SK-N-SH treated with all-trans-retinoic acid at 6 μM for 48 hours (cell line): ENCODE results near the gene PCBP3.

Experiments used
- ATAC-seq: fragments of 200-7000 bp; cut with Tn5 transposase; 3 replicates; pipeline ENCODE4 v1.9.1; 2020; ENCODE audit warnings: mild to moderate bottlenecking, moderate library complexity
- ARNTL ChIP-seq: fragments of 450-650 bp; formaldehyde crosslinking; IDR thresholded peaks from 2 replicates; pipeline ENCODE4 v1.5.0; 2020; ENCODE audit warnings: low read depth, mild to moderate bottlenecking, moderate library complexity, borderline replicate concordance
- BACH2 ChIP-seq: fragments of 250-450 bp; sonication (Bioruptor Pico); IDR thresholded peaks from 2 replicates; pipeline ENCODE4 v1.9.0; 2021; ENCODE audit warnings: mild to moderate bottlenecking, borderline replicate concordance
- CREB5 ChIP-seq: fragments of 250-450 bp; sonication (Bioruptor Pico); IDR thresholded peaks from 2 replicates; pipeline ENCODE4 v1.5.1; 2020; ENCODE audit warnings: low read depth, mild to moderate bottlenecking, moderate library complexity
- CSDC2 ChIP-seq: fragments of 250-450 bp; sonication (Bioruptor Pico); IDR thresholded peaks from 2 replicates; pipeline ENCODE4 v1.5.0; 2020; ENCODE audit warnings: mild to moderate bottlenecking, moderate library complexity
- CSRNP3 ChIP-seq: fragments of 250-450 bp; sonication (Bioruptor Pico); IDR thresholded peaks from 2 replicates; pipeline ENCODE4 v1.5.1; 2021; ENCODE audit warnings: mild to moderate bottlenecking, moderate library complexity
- GLIS3 ChIP-seq: fragments of 250-450 bp; sonication (Bioruptor Pico); IDR thresholded peaks from 2 replicates; pipeline ENCODE4 v1.5.0; 2020; ENCODE audit warnings: mild to moderate bottlenecking, moderate library complexity
- ISL1 ChIP-seq: fragments of 250-450 bp; sonication (Bioruptor Pico); IDR thresholded peaks from 2 replicates; pipeline ENCODE4 v2.1.2; 2022; ENCODE audit warnings: mild to moderate bottlenecking, moderate library complexity
- OSR1 ChIP-seq: fragments of 250-450 bp; sonication (Bioruptor Pico); IDR thresholded peaks from 2 replicates; pipeline ENCODE4 v1.8.0; 2022; ENCODE audit warnings: moderate library complexity, mild to moderate bottlenecking, inconsistent platforms
- PATZ1 ChIP-seq: fragments of 250-450 bp; sonication (Bioruptor Pico); IDR thresholded peaks from 2 replicates; pipeline ENCODE4 v1.8.0; 2020; ENCODE audit warnings: mild to moderate bottlenecking, moderate library complexity, borderline replicate concordance
- PPARA ChIP-seq: fragments of 250-450 bp; sonication (Bioruptor Pico); IDR thresholded peaks from 2 replicates; pipeline ENCODE4 v1.5.0; 2020; ENCODE audit warnings: mild to moderate bottlenecking, borderline replicate concordance
- RARB ChIP-seq: fragments of 250-450 bp; sonication (Bioruptor Pico); IDR thresholded peaks from 2 replicates; pipeline ENCODE4 v1.8.0; 2021; ENCODE audit warnings: mild to moderate bottlenecking, moderate library complexity
- SNAI2 ChIP-seq: fragments of 250-450 bp; sonication (Bioruptor Pico); IDR thresholded peaks from 2 replicates; pipeline ENCODE4 v1.5.0; 2020; ENCODE audit warnings: mild to moderate bottlenecking, moderate library complexity
- TCF4 ChIP-seq: fragments of 250-450 bp; sonication (Bioruptor Pico); IDR thresholded peaks from 2 replicates; pipeline ENCODE4 v1.8.0; 2021; ENCODE audit warnings: mild to moderate bottlenecking, moderate library complexity, borderline replicate concordance
- TOX ChIP-seq: fragments of 250-450 bp; sonication (Bioruptor Pico); IDR thresholded peaks from 2 replicates; pipeline ENCODE4 v1.8.0; 2021; ENCODE audit warnings: mild to moderate bottlenecking, moderate library complexity, borderline replicate concordance
- TSHZ2 ChIP-seq: fragments of 250-450 bp; sonication (Bioruptor Pico); IDR thresholded peaks from 2 replicates; pipeline ENCODE4 v1.5.0; 2020; ENCODE audit warnings: mild to moderate bottlenecking, moderate library complexity
- ZFP3 ChIP-seq: fragments of 250-450 bp; sonication (Bioruptor Pico); IDR thresholded peaks from 2 replicates; pipeline ENCODE4 v1.5.0; 2020; ENCODE audit warnings: mild to moderate bottlenecking, moderate library complexity
- ZNF70 ChIP-seq: fragments of 450-650 bp; formaldehyde crosslinking; IDR thresholded peaks from 2 replicates; pipeline ENCODE4 v1.5.0; 2020; ENCODE audit warnings: mild to moderate bottlenecking, moderate library complexity
- ZNF8 ChIP-seq: fragments of 450-650 bp; formaldehyde crosslinking; IDR thresholded peaks from 2 replicates; pipeline ENCODE4 v1.5.0; 2020; ENCODE audit warnings: mild to moderate bottlenecking, moderate library complexity

The PCBP3 gene

GRCh38 chr21:45699251-45699942 lies 55.9 kb downstream of the PCBP3 start:
- ATAC-seq = 0 out of 3 replicates have a peak, but pooled peaks have one; percentile 3
- no peak for TF ChIP-seq PATZ1
- no peak for TF ChIP-seq TSHZ2 (CRISPR knock-in tag)
- no peak for TF ChIP-seq ISL1 (CRISPR knock-in tag)
- TF ChIP-seq OSR1 = no peak
- no peak for TF ChIP-seq GLIS3 (CRISPR knock-in tag)

- 0 out of 2 replicates have a peak, but pooled peaks have one; percentile 26 for TF ChIP-seq TOX
- no peak for TF ChIP-seq ZNF8 (CRISPR knock-in tag)
- peak; percentile 45 for ATAC-seq
Measured at GRCh38 chr21:45699966-45700365, 56.4 kb downstream of the PCBP3 start.

- TF ChIP-seq TOX = no peak
- TF ChIP-seq ISL1 (CRISPR knock-in tag) = no peak
- TF ChIP-seq ARNTL (CRISPR knock-in tag) = no peak
- TF ChIP-seq CSDC2 (CRISPR knock-in tag) = no peak
- TF ChIP-seq TSHZ2 (CRISPR knock-in tag) = no peak
- TF ChIP-seq ZNF8 (CRISPR knock-in tag) = no peak
- TF ChIP-seq OSR1 = no peak
- no peak for TF ChIP-seq PPARA (CRISPR knock-in tag)
- TF ChIP-seq, all 23 proteins: peak for 0
- ATAC-seq = peak; percentile 3; the same call in 1 of the 3 replicates
Measured at GRCh38 chr21:45700461-45700860, 56.9 kb downstream of the PCBP3 start.

- peak; percentile 45 for ATAC-seq
- TF ChIP-seq RARB (CRISPR knock-in tag) (no peak), CREB5 (CRISPR knock-in tag) (peak; percentile 37; the same call in 1 of the 2 replicates), TCF4 (CRISPR knock-in tag) (peak; percentile 78; the same call in 1 of the 2 replicates), PPARA (CRISPR knock-in tag) (no peak), BACH2 (no peak), ARNTL (CRISPR knock-in tag) (no peak), ISL1 (CRISPR knock-in tag) (peak; percentile 83), ZNF70 (no peak), CSRNP3 (CRISPR knock-in tag) (0 out of 2 replicates have a peak, but pooled peaks have one; percentile 19), SNAI2 (0 out of 2 replicates have a peak, but pooled peaks have one; percentile 80), OSR1 (no peak), ZFP3 (0 out of 2 replicates have a peak, but pooled peaks have one; percentile 51), GLIS3 (CRISPR knock-in tag) (no peak), PATZ1 (no peak)
Measured at GRCh38 chr21:45704311-45705108, 61.0 kb downstream of the PCBP3 start.
